PFSK-1 (cell line): Measurements from ENCODE around the gene PPARGC1A.

Experiments used
- FOXP2 ChIP-seq: optimal IDR thresholded peaks from 2 replicates; pipeline ENCODE3; 2011; ENCODE audit warnings: borderline replicate concordance, control low read depth, inconsistent platforms; ENCODE audit not compliant: insufficient read depth; ENCODE audit errors: extremely low read length, extremely low read depth
- POLR2AphosphoS5 ChIP-seq: IDR thresholded peaks from 2 replicates; pipeline ENCODE4 v1.6.1; 2012; ENCODE audit warnings: low read depth, mild to moderate bottlenecking, control low read depth, low read length, moderate library complexity
- REST ChIP-seq, 2 experiments: IDR thresholded peaks; 2 replicates each; pipeline versions ENCODE4 v1.6.1 to v1.8.0; 2011 to 2012; ENCODE audit warnings: low read depth in 2 of 2, low read length in 2 of 2, control low read depth in 1 of 2, inconsistent platforms in 1 of 2, mild to moderate bottlenecking in 1 of 2, moderate library complexity in 1 of 2; ENCODE audit not compliant: insufficient read depth in 1 of 2
- SIN3A ChIP-seq: IDR thresholded peaks from 2 replicates; pipeline ENCODE4 v1.6.1; 2012; ENCODE audit warnings: mild to moderate bottlenecking, low read length, moderate library complexity, borderline replicate concordance; ENCODE audit not compliant: insufficient read depth
- TAF1 ChIP-seq: IDR thresholded peaks from 2 replicates; pipeline ENCODE4 v1.6.1; 2012; ENCODE audit warnings: low read length, control low read depth, borderline replicate concordance; ENCODE audit not compliant: insufficient read depth

The PPARGC1A gene

DNA sequence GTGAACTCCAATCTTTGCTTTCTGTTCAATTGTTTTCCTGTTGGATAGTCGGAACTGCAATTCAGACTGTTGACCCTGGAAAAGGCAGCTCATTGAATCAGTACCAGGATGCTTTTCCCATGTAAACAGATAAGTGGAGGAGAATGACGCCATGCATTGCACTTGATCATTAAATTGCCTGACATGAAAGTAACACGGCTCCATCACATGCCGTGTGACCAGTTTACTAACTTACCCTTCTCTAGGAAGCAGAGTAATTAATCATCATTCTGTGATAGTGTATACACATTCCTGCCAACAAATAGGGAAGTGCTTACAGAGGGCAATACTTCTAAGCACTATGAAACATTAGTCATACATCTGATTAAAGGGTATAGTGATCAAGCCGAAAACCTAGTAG lies 101.4 kb downstream of the PPARGC1A start:
- no peak for TF ChIP-seq SIN3A
- no peak for TF ChIP-seq FOXP2
- TF ChIP-seq TAF1, result no peak
- TF ChIP-seq POLR2AphosphoS5, result no peak
- TF ChIP-seq REST (IDR thresholded peaks at IDR 0.05; ENCODE audit: insufficient read depth in 1 of 2, low read depth in 2 of 2, low read length in 2 of 2), result no peak

DNA sequence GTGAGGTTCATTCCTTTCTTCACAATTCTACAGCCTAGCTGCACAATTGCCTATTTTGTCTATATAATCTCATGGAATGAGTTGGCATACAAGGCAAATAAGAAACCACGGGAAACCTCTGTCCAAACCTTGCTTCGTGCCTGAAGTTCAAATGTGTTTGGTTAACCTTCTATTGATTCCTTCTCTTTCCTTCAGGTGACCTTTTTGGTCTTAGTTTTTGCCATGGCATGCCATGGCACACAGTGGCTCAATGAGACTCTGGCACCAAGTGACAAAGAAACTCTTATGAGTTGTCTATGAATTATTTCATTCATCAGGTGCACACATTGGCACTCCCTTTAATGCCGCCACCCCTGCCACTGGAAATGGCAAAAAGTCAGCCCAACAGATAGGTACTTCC lies 101.8 kb downstream of the PPARGC1A start:
- TF ChIP-seq POLR2AphosphoS5, result no peak
- TF ChIP-seq SIN3A, result no peak
- no peak for TF ChIP-seq FOXP2
- no peak for TF ChIP-seq REST (IDR thresholded peaks at IDR 0.05; ENCODE audit: insufficient read depth in 1 of 2, low read depth in 2 of 2, low read length in 2 of 2)
- TF ChIP-seq TAF1, result no peak

DNA sequence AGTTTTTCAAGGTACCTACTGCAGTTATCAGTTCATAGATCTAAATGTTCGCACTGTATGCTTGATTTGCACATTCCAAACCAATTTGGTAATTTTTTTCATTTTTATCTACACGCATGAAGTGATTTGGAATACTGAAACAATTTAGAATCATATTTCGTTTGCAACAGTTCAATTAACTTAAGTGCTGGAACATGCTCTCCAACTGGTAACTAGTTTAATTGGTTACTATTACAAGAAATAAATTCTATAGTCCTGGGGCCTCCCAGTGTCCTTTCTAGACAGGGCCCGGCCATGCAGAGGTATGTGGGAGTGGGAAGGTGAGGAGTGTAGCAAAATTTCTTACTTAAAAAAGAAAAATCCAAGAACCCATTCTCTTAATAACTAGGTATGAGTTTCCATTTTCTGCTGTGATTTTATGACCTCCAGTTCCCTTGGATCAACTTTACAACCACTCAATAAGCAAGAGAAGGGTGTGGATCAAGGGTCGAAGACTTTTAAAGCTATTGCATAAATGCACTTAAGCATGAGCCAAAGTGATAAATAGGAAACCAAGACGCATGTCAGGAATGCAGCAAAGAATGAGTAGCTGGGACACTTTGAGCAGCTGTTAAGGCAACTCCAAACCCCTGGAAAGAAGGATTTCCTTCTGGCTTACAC lies 106.9 kb downstream of the PPARGC1A start:
- TF ChIP-seq SIN3A (no peak), REST (IDR thresholded peaks at IDR 0.05; ENCODE audit: insufficient read depth in 1 of 2, low read depth in 2 of 2, low read length in 2 of 2) (no peak), FOXP2 (no peak), POLR2AphosphoS5 (no peak), TAF1 (no peak)

DNA sequence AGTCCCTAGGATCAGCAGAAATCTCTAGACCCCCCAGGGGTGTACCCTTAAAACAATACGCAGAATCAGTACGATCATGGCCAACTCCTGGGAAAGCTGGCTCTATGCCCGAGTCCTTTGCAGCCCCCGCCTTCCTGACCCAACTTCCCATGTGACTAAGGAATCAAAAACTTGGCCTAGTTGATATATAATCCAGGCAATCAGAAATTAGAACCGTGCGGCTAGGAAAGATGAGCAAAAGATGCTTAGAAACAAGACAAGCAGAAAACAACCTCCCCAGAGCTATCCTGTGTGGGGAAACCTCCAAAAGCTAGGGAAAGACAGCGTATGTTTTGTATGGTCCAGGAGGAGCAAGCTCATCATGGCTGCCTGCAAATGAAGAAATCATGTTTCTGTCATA lies 110.0 kb downstream of the PPARGC1A start:
- TF ChIP-seq REST (IDR thresholded peaks at IDR 0.05; ENCODE audit: insufficient read depth in 1 of 2, low read depth in 2 of 2, low read length in 2 of 2), result no peak
- TF ChIP-seq SIN3A, result no peak
- TF ChIP-seq FOXP2, result no peak
- TF ChIP-seq TAF1, result no peak
- TF ChIP-seq POLR2AphosphoS5, result no peak

GRCh38 chr4:23779422-23779821 lies 110.4 kb downstream of the PPARGC1A start:
- no peak for TF ChIP-seq TAF1
- TF ChIP-seq FOXP2, result no peak
- no peak for TF ChIP-seq REST (IDR thresholded peaks at IDR 0.05; ENCODE audit: insufficient read depth in 1 of 2, low read depth in 2 of 2, low read length in 2 of 2)
- no peak for TF ChIP-seq SIN3A
- no peak for TF ChIP-seq POLR2AphosphoS5
